HG02840 (cell line): ENCODE data around the gene NUDT14.

Experiments used
- ATAC-seq: cut with Tn5 transposase; IDR thresholded peaks from one replicate; pipeline ENCODE4 v1.9.1; 2021; ENCODE audit warnings: mild to moderate bottlenecking, moderate library complexity, moderate number of reproducible peaks; ENCODE audit not compliant: unreplicated experiment, low FRiP score

The NUDT14 gene

DNA sequence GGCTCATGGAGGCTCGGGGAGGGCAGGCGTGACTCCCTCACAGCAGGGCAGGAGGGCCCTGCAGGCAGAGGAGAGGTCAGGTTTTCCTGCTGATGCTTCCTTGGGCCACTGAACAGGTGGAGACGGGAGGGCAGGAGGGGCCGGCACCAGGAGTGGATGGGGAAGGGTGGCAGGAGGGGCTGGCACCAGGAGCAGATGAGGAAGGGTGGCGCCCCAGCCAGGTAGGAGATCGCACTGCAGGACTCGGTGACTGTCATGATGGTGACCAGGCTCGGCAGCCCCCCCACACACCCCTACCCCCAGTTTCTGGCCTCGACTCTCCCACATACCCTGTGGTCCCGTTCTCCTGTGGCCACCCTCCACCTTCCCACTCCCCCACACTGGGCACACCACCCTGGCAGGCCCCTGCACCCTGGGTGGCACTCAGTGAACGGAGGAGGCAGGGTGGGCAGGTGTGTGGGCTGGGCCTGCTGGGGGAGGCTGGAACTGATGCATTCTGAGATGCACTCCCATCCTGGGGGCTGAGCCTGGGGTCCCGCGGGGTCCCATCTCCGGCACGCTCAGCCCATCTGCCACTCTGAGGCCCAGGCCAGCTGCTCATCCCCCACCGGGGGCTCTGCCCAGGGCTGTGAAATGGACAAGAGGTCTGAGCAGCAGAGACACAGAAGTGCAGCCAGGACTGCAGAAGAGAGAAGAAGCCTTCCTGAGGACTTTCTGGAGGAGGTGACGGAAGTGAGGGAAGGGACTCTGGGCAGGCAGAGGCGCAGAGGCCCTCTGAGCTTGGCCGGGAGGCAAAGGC, 2.8 kb downstream of the NUDT14 start:
- ATAC-seq: no peak

DNA sequence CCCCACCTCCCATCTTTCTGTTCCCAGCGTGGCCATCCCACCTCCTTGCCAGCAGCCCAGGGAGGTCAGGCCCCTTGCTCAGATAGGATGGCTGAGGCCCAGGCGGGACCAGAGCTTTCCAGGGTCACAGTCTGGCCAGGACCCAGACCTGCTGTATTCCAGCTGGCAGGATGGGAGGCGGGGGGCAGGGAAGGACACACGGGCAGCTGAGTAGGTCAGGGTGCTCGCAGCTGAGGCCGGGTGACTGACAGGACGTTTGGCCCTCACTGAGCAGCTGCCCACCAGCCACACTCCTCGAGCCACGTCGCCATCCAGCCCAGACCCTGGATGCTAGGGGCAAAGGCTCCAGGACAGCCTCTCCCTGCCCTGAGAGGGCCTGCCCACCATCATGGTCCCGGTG, 4.0 kb downstream of the NUDT14 start:
- no peak for ATAC-seq

DNA sequence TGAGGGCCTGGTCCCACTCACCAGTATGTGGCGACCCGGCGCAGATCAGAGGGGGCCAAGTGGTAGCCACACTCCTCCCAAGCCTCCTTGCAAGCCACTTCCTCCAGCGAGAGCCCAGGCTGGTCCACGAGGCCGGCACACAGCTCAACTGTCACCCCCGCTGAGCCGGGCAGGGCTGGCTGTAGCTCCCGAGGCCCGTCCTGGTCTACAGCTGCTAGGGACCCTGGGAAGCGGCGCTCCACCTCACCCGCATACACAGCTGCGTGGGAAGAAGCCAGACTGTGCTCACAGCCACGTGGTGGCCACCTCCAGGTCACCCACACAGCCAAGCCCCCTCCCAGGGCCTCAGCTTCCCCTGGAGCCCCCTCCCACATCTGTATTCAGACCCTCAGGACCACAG, 4.6 kb downstream of the NUDT14 start:
- no peak for ATAC-seq

DNA sequence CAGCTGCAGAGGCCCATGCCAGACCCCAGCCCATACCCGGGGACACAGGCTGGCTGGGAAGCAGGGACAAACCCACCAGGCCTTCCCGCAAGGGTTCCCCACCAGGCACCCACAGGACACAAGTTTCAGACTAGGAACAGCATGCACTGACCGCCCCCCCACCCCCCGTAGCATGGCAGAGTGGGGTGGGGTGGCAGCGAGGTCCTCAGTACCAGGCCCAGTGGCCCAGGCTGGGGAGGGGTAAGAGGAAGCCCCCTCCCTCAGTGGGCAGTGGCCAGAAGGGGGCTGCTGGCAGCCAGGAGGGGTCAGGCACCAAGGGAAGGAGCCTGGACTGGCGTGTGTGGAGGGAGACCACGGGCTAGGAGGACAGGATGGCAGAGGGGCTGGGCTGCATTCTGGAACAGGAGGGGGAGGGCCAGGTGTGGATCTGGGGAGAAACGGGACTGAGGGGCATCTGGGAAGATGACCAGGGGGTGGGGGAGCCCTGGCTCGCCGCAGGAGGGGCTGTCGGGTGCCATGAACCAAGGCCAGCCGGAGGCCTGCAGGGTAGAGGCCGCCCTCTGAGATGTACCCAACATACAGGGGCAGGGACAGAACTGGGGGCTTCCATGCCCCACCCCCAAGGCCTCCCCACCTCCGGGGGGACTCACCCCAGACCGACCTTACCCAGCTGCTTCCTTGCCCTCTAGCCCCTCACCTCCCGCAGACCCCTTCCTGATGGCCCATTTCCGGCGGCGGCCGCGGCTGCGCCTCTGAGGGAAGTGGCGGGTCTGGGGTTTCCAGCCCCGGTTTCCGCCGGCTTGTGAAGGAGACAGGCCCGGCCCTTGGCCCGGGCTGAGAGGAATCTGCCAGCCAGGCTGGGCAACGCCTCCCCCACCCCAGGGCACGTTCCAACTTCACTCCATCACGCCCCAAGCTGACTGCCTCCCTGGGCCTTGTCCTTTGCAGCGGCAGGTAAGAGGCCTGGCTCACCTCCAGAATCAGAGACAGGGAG, 6.9 kb downstream of the NUDT14 start:
- no peak for ATAC-seq

DNA sequence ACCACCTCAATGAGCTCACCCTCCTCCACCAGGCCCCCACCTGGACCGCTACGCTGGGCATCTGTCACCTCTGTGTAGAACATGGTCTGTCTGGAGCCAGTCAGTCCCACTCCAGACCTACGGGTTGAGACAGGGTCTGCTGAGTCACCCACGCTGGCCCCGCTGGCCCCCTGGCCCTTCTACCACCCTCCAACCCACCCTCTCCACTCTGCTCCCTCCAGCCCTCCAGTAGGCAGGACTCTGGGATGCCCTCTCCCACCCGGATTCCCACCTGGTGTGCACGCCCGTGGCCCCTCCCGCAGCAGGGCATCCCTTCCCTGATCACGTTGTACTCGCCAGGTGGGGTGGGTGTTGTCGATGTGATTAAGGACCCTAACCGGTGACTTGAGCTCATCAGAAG, 8.0 kb downstream of the NUDT14 start:
- no peak for ATAC-seq

DNA sequence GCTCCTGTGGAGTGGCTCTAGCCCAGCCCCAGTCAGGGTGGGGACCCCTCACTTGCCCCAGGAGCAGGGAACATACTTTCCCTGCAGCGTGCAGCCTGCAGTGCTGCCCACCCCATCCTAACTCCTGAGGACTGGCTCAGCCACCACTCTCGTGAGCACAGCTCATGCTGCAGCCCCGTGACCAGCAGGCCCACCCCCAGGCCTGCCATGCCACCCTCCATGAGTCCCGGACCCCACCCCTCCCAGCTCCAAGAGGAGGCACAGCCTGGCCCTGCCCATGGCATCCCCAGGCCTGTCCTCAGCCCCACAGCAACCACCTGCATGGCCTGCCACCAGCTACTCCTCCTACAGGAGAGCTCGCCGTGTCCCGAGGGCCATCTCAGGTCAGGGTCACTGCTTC, 8.6 kb downstream of the NUDT14 start:
- no peak for ATAC-seq

DNA sequence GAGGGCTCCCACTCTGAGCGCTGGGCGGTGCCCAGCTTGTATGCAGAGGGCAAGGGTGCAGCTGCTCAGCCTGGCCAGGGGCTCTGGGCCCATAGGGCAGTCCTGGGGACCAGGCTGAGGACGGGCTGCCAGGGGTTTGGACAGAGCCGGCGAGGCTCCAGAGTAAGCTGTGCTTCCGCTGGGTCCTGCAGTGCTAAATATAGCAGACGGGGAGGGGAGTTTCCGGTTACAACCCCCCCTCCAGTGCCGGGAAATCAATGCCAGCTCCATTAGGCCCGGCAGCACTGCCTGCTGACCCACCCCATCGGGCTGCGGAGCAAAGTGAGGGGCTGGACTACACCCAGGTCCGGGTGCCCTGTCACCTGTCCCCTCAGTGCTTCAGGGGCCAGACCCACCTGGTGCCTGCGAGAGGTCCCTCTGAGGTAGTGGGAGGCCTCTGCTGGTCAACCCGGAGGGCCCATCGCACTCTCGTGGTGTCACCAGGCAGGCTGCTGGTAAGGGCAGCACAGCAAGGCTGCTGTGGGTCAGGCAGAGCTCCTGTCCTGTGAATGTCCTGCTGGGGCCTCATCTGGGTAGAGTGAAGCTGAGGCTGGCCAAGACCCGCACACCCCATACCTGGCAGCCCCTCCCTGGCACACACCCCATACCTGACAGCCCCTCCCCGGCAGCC, 10.0 kb downstream of the NUDT14 start:
- ATAC-seq: no peak

DNA sequence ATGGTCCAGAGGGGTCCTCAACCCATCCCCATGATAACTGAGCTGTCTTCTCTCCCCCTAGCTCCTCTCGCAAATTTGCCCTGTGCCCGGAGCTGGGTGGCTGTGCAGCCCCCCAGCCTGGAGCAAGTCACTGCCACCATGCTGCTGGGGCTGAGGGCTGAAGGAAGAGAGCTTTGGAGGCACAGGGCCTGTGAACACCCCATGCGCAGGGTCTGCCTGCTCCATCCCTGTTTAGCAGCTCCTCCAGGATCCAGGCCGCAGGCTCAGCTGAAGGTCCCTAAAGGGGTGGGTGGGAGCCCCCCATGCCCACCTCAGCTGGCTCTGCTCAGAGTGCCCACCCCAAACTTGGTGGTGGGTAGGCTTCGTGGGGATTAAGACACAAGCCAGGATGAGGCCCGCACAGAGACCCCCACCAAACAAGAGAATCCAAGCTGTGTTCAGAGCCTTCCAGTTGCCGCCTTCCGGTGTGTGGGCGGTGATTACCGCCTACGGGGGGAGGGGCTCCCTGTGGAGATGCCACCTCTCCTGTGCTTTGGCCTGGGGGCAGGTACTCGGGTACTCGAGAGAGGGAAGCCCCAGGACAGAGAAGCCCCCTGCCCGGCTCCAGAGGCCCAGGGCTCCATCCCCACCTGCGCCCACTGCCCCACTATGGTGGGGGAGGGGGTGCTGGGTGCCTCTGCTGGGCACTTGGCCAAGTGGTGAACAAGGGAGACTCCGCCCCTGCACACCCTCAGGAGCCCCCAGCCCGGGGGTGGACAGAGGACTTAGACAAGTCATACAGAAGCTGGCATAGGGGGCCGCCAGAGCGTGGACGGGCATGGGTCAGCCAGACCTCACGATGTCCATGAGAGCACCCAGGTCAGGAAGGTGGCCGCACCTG, 11.1 kb downstream of the NUDT14 start:
- ATAC-seq: no peak

DNA sequence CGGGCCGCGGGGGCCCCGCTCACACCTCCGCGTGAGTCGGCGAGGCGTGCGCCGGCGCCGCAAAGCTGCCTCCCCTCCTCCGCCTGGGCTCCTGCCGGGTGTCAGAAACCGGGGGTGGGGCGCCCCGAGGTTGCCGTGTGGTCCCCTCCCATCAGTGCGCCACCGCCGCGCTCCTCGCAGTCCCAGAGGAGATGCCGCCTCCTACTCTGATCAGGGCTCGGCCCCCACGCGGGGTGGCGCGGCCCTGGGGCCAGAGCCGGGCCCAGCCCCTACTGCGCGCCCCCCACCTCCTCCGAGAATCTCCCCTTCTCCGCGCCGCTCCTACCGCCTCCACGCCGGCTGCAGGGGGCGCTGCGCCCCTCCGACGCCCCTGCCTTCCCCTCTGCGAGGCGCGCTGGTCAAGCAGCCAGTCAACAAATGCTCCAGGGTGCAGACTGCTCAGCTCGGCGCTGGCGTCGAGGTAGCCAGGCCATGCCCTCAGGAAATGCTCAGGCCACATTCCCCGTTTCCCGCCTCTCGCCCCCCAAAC, 12.1 kb downstream of the NUDT14 start:
- no peak for ATAC-seq

DNA sequence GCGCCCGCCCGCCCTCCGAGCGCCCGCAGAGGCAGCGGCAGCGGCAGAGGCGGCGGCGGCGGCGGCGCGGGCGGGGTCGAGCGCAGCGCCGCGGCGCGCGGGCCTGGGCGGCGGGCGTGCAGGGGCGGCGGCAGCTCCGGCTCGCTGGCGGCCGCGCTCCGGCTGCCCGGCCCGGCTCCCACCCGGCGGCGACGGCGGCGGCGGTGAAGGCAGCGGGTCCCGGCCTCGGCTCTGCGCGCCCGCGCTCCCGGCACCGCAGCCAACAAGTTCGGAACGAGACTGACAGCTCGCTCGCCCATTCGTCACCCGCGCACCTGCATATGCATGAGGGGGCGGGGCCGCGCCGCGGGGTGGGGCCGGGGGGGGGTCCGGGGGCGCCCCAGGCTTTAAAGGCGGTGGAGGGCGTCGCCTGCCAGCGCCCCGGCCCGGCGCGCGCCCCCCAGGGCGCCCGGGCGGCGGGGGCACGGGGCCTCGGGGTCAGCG, 12.6 kb downstream of the NUDT14 start, which contains the start of gene JAG2:
Gene JAG2 (minus strand): TSS at position 281 of the 483 bp plus-strand sequence. CDS start 356 bp downstream, outside the sequence.
- no peak for ATAC-seq

DNA sequence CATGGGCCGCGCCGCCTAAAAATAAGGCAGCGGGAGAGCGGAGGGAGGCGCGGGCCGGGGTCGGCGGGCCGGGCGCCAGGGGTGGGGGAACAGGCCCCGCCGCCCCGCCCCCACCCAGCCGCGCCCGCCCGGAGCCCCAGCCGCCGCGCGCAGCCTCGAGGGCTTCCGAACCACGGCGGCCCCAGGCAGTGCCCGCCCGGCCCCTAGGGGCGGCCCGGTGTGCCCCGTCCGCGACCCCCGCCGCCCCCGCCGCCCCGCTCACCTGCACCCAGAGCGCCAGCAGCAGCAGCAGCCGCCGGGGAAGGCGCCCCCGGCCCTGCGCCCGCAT, 13.1 kb downstream of the NUDT14 start:
- ATAC-seq: no peak

DNA sequence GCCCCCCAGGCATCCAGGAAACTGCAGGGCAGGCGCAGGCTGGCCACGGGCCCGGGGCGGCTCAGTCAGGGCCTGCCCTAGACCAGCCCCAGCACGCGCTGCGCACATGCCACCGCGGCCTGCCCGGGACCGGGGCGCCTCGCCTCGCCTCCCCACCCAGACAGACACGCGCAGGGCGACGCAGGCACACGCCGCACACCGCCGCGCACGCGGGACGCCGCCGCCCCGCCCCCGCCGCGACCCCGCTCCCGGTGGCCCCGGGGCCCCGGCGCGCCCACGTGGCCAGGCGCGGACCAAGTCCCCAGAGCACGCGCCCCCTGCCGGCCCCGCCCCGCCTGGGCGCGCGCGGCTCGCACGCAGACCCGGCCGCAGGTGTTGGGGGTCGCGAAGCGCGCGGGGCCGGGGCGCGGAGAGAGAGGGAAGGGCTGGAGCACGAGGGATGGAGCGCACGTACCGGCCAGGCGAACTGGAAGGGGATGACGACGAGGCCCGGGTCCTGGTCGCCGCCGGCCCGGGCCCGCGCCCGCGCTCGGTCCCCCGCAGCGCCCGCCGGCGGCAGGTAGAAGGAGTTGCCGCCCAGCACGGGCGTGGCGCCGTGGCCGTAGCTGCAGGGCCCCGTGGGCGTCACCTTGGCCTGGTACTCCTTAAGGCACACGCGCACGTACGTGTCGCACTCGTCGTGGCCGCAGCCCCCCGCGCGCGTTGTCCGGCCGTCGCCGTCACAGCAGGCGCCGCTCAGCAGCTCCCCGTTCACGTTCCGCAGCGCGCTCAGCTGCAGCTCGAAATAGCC, 13.6 kb downstream of the NUDT14 start:
- no peak for ATAC-seq

DNA sequence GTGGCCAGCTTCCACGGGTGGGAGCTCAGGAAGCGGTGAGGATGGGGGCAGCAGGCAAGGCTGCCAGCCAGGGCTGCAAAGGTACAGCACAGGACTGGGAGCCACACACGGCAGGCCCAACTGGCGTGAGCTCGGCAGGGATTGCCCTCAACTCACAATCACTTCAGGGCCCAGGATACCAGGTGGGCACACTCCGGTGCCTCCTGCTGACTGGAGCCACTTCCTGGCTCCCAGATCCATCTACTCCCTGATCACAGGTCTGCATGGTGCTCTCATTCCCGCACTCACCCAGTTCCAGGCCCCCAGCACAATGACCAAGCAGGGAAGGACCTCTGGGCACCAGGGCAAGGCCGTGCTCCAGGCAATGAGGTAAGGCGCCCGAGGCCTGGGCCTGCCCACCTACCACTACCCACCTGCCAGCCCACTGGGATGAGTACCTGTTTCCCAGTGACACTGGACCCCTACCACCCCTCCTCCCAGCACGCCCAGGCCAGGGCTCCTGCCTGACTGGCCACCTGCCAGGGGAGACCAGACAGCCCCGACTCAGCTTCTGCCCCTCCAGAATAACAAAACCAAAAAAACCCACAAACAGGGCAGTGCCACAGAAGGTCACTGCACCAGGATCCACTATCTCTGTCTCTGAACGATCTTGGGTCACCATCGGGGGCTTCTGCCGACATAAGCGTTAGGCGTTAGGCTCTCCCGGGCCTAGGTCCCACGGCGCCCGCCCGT, 14.4 kb downstream of the NUDT14 start:
- no peak for ATAC-seq

DNA sequence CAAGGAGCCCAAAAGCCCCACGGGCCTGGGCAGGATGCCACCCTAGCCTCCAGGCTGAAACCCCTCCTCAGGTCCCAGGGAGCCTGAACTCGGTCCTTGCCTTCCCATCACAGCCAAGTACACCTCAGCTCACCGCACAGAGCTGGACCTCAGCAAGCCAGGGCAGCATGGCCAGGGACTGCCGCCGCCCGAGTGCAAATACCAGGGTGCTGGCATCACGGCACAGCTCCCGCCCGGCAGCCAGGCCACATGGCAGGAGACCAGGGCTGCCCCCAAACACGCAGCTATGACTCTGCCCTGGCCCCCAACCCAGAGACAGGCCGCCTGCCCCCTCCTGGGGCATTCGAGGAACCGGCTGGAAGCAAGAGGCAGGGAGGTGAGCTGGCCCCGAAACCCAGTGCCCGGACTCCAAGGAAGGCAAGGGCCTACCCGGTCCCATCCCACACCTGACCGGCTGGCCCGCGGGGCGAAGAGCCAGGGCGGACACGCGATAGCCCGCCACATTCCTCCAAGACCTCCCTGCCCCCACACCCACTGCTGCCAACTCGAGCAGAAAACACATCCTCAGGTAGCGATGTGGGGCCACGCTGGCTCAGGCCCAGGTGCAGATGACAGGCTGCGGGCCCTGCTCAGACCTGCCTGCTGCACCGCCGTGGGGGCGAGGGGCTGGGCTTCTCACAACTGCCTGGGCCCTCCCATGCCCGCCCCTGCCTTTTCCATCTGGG, 15.2 kb downstream of the NUDT14 start:
- ATAC-seq: no peak

DNA sequence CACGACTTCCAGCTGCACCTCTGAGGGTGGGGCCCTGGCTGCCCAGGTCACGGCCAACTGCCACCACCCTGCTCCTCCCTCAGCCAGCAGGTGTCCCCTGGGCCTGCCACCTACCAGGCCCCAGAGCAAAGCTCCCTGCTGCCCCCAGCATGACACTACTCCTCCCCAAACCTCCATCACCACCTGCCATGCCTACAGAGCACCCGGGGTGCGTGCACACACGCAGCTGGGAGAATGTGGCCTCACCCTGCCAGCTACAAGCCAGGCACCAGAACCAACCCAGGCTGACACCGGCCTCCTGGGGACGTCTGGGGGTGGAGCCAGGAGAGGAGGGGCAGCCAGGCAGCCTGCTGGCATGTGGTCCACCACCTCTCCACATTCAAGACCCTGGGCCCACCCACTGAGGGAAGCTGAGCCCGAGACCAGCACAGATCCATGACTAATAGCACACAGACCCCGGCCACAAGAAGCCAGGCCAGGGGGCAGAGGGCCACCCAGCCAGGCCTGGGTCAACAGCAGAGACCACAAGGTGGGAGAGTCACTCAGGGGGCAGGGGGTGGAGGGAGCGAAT, 15.9 kb downstream of the NUDT14 start:
- ATAC-seq: no peak

DNA sequence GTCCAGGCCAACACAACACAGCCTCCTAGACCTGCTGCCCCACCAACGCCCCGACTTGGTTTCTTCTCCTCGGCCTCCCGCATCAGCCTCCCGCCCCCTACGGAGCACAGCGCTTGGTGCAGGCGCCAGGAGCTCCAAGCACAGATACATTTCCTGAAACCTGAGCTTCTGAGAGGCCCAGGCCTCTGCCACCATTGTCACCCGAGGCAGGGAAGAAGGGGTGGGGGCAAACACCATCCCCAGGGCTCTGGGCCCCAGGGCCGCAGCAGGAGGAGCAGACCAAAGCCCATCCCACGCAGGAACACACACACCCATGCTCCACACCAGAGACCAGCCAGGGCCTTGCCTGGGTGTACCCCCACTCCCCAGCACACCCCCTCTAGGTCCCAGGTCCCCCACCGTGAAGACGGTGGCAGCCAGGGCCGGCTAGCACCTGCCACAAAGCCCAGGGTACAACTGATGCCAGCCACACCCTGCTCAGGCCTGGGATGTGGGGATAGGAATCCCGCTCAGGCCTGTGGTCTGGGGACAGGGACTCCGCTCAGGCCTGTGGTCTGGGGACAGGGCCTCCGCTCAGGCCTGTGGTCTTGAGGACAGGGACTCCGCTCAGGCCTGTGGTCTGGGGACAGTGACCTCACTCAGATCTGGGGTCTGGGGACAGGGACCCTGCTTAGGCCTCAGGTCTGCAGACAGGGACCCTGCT, 17.9 kb downstream of the NUDT14 start:
- no peak for ATAC-seq

DNA sequence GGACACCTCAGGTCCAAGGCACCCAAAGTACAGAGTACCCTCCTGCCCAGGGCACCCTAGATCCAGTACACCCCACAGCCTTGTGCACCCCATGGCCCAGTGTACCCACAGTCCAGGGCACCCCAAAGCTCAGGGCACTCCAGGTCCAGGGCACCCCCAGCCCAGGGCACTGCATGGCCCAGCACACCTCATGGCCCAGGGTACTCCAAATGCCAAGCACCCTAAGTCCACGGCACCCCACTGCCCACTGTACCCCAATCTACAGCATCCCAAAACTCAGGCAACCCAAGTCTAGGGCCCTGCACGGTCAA, 18.5 kb downstream of the NUDT14 start:
- no peak for ATAC-seq
